GM23338 (cell line): Measurements from ENCODE around the gene HTR4. TPM values are rescaled to one million over a fixed set of nuclear protein-coding genes. Genes with fewer than 3 reads are reported as not detected.
A peak's percentile ranks its signal among the peaks of the same experiment; 100 is the strongest.

Experiments
- ATAC-seq: fragments of 200-7000 bp; cut with Tn5 transposase; 3 replicates; pipeline ENCODE4 v1.9.1; 2020
- DNase-seq: peaks from one replicate; pipeline ENCODE4 v3.0.0-alpha.2; 2015; ENCODE audit warnings: low spot score
- H2AFZ ChIP-seq: fragments of 200-600 bp; sonication (generic); 2 replicates; pipeline ENCODE4 v1.8.0; 2016; ENCODE audit warnings: antibody characterized with exemption, mild to moderate bottlenecking, moderate library complexity
- H3F3A ChIP-seq: fragments of 200-600 bp; sonication (generic); replicated peaks from 2 replicates; pipeline ENCODE4 v1.8.0; 2017; ENCODE audit warnings: antibody characterized with exemption, mixed run types, low read depth
- H3K27ac ChIP-seq: fragments of 200-600 bp; sonication (generic); 2 replicates; pipeline ENCODE4 v1.6.1; 2016; ENCODE audit warnings: low read depth
- H3K27me3 ChIP-seq: fragments of 200-600 bp; sonication (generic); 2 replicates; pipeline ENCODE4 v1.8.0; 2016; ENCODE audit warnings: mild to moderate bottlenecking, mixed run types, moderate library complexity; ENCODE audit not compliant: insufficient read depth
- H3K36me3 ChIP-seq: fragments of 200-600 bp; sonication (generic); 2 replicates; pipeline ENCODE4 v1.8.0; 2016; ENCODE audit warnings: mild to moderate bottlenecking; ENCODE audit not compliant: insufficient read depth
- H3K4me1 ChIP-seq: fragments of 200-600 bp; sonication (generic); 2 replicates; pipeline ENCODE4 v1.8.0; 2016; ENCODE audit warnings: mild to moderate bottlenecking, moderate library complexity; ENCODE audit not compliant: insufficient read depth
- H3K4me2 ChIP-seq: fragments of 200-600 bp; sonication (generic); 2 replicates; pipeline ENCODE4 v1.7.1; 2017; ENCODE audit warnings: mixed run types
- H3K4me3 ChIP-seq: fragments of 200-600 bp; sonication (generic); 2 replicates; pipeline ENCODE4 v1.6.1; 2016; ENCODE audit warnings: mixed run types
- H3K79me2 ChIP-seq: fragments of 200-600 bp; sonication (generic); replicated peaks from 2 replicates; pipeline ENCODE4 v1.8.0; 2017; ENCODE audit warnings: mild to moderate bottlenecking; ENCODE audit not compliant: insufficient read depth
- H3K9me2 ChIP-seq: fragments of 200-600 bp; sonication (generic); 2 replicates; pipeline ENCODE4 v1.8.0; 2017; ENCODE audit not compliant: insufficient read depth
- H4K20me1 ChIP-seq: fragments of 200-600 bp; sonication (generic); replicated peaks from 2 replicates; pipeline ENCODE4 v1.8.0; 2017; ENCODE audit warnings: mild to moderate bottlenecking; ENCODE audit not compliant: insufficient read depth
- H3K27ac Mint-ChIP-seq: 2 replicates; pipeline ENCODE4 v1.8.0; 2020; ENCODE audit warnings: inconsistent platforms, mild to moderate bottlenecking, moderate library complexity, mixed read lengths
- H3K27me3 Mint-ChIP-seq: 3 replicates; pipeline ENCODE4 v1.8.0; 2022; ENCODE audit warnings: low read depth, mild to moderate bottlenecking, moderate library complexity, mixed read lengths, inconsistent platforms; ENCODE audit not compliant: insufficient read depth, poor library complexity
- H3K36me3 Mint-ChIP-seq: 3 replicates; pipeline ENCODE4 v1.8.0; 2021; ENCODE audit warnings: low read depth, mild to moderate bottlenecking, inconsistent platforms, moderate library complexity, mixed read lengths
- H3K4me1 Mint-ChIP-seq: 3 replicates; pipeline ENCODE4 v1.8.0; 2020; ENCODE audit warnings: mild to moderate bottlenecking, inconsistent platforms, mixed read lengths
- H3K4me3 Mint-ChIP-seq: 3 replicates; pipeline ENCODE4 v1.8.0; 2021; ENCODE audit warnings: moderate library complexity, mild to moderate bottlenecking, inconsistent platforms, mixed read lengths
- H3K9me3 Mint-ChIP-seq: 3 replicates; pipeline ENCODE4 v1.8.0; 2020; ENCODE audit warnings: moderate library complexity, mild to moderate bottlenecking, inconsistent platforms, mixed read lengths
- CTCF ChIP-seq, 2 experiments: fragments of 200-600 bp in 1 of 2; sonication (generic) in 1 of 2; conservative IDR thresholded peaks; 2 replicates each; pipeline versions ENCODE4 v1.5.1 to v1.6.1; 2016 to 2017; ENCODE audit warnings: antibody characterized with exemption in 2 of 2, low read depth in 2 of 2, mild to moderate bottlenecking in 2 of 2, moderate library complexity in 1 of 2
- EZH2phosphoT487 ChIP-seq: fragments of 200-600 bp; sonication (generic); IDR thresholded peaks from one replicate; pipeline ENCODE4 v1.8.1; 2018; ENCODE audit warnings: antibody characterized with exemption; ENCODE audit not compliant: unreplicated experiment
- NANOG ChIP-seq: IDR thresholded peaks from 2 replicates; pipeline ENCODE4 v1.6.1; 2016; ENCODE audit warnings: antibody characterized with exemption, borderline replicate concordance
- POLR2AphosphoS5 ChIP-seq: IDR thresholded peaks from 2 replicates; pipeline ENCODE4 v1.6.1; 2016; ENCODE audit warnings: antibody characterized with exemption, low read depth
- ZNF114 ChIP-seq: fragments of 250-450 bp; sonication (Bioruptor Pico); IDR thresholded peaks from 2 replicates; pipeline ENCODE4 v1.5.0; 2020; ENCODE audit warnings: mild to moderate bottlenecking, moderate library complexity
- ZNF462 ChIP-seq: fragments of 250-450 bp; sonication (Bioruptor Pico); IDR thresholded peaks from 2 replicates; pipeline ENCODE4 v1.5.0; 2020; ENCODE audit warnings: mild to moderate bottlenecking, moderate library complexity
- polyA plus RNA-seq: library from polyadenylated mRNA; unstranded; fragments of >200 nt; fragmentation: Nextera tagmentation; extraction: Ambion mirVana; gene quantifications from 2 replicates; pipeline ENCODE4 v1.2.1, GENCODE V29; 2016
- total RNA-seq: library from RNA; depleted of rRNA; stranded (reverse); fragments of >200 nt; shearing (Covaris generic); gene quantifications from 2 replicates; pipeline ENCODE4 v1.2.3, GENCODE V29; 2014
- TF ChIP-seq, protein P1 (sequence below): IDR thresholded peaks from one replicate; pipeline ENCODE4 v1.6.1; 2018; ENCODE audit warnings: antibody characterized with exemption; ENCODE audit not compliant: unreplicated experiment

Gene HTR4
- total and polyA plus RNA-seq, 2 experiments from 2014 or later: 0.10 TPM; not detected in 1

GRCh38 chr5:148443998-148444397, 210.3 kb downstream of the HTR4 start:
- no peak overlapping the region for H3K4me3 Mint-ChIP-seq
- H3F3A ChIP-seq: no peaks in the 10 kb centered on the region
- DNase-seq (peak; percentile 87), ATAC-seq (peak; percentile 92)
- peak; percentile 77 to 89 for TF ChIP-seq CTCF (conservative IDR thresholded peaks at IDR 0.05; ENCODE audit: low read depth in 2 of 2)
- TF ChIP-seq POLR2AphosphoS5: no peak
- H3K9me2 ChIP-seq: no peaks in the 10 kb centered on the region
- peak overlapping the region; percentile 94 for H3K27ac Mint-ChIP-seq
- H2AFZ ChIP-seq: no peak overlapping the region
- H3K36me3 ChIP-seq: peaks cover 19% of the 10 kb centered on the region; the same call in 1 of the 2 replicates
- H3K9me3 Mint-ChIP-seq: no peaks in the 10 kb centered on the region
- H3K4me2 ChIP-seq: no peak overlapping the region
- no peaks in the 10 kb centered on the region for H4K20me1 ChIP-seq
- no peaks in the 10 kb centered on the region for H3K27me3 Mint-ChIP-seq
- H3K4me3 ChIP-seq: no peak overlapping the region
- H3K4me1 Mint-ChIP-seq: peaks cover 14% of the 10 kb centered on the region; the same call in 2 of the 3 replicates
- no peaks in the 10 kb centered on the region for H3K79me2 ChIP-seq
- peaks cover 16% of the 10 kb centered on the region; the same call in 2 of the 3 replicates for H3K36me3 Mint-ChIP-seq
- no peak overlapping the region for H3K27ac ChIP-seq
- H3K27me3 ChIP-seq: no peaks in the 10 kb centered on the region
- H3K4me1 ChIP-seq: peaks cover 6% of the 10 kb centered on the region; the same call in 1 of the 2 replicates

- Histone ChIP-seq H3K9me2 (no peaks in the 10 kb centered on the region), H3K79me2 (no peaks in the 10 kb centered on the region), H3K4me3 (no peak overlapping the region), H2AFZ (no peak overlapping the region), H3K36me3 (peaks cover 24% of the 10 kb centered on the region; the same call in 1 of the 2 replicates), H3K4me1 (peaks cover 6% of the 10 kb centered on the region; the same call in 1 of the 2 replicates), H3F3A (no peaks in the 10 kb centered on the region), H3K27ac (no peak overlapping the region), H3K27me3 (no peaks in the 10 kb centered on the region), H3K4me2 (no peak overlapping the region), H4K20me1 (no peaks in the 10 kb centered on the region)
- Mint-ChIP-seq H3K36me3 (peaks cover 17% of the 10 kb centered on the region; the same call in 2 of the 3 replicates), H3K4me1 (peaks cover 12% of the 10 kb centered on the region; the same call in 2 of the 3 replicates), H3K27me3 (no peaks in the 10 kb centered on the region), H3K4me3 (no peak overlapping the region), H3K9me3 (no peaks in the 10 kb centered on the region), H3K27ac (peak overlapping the region; percentile 94)
- DNase-seq (no peak), ATAC-seq (no peak)
- TF ChIP-seq ZNF114 (CRISPR knock-in tag) (no peak), NANOG (no peak), EZH2phosphoT487 (no peak), ZNF462 (CRISPR knock-in tag) (no peak), POLR2AphosphoS5 (no peak), CTCF (conservative IDR thresholded peaks at IDR 0.05; ENCODE audit: low read depth in 2 of 2) (no peak)
- TF ChIP-seq, protein P1, sequence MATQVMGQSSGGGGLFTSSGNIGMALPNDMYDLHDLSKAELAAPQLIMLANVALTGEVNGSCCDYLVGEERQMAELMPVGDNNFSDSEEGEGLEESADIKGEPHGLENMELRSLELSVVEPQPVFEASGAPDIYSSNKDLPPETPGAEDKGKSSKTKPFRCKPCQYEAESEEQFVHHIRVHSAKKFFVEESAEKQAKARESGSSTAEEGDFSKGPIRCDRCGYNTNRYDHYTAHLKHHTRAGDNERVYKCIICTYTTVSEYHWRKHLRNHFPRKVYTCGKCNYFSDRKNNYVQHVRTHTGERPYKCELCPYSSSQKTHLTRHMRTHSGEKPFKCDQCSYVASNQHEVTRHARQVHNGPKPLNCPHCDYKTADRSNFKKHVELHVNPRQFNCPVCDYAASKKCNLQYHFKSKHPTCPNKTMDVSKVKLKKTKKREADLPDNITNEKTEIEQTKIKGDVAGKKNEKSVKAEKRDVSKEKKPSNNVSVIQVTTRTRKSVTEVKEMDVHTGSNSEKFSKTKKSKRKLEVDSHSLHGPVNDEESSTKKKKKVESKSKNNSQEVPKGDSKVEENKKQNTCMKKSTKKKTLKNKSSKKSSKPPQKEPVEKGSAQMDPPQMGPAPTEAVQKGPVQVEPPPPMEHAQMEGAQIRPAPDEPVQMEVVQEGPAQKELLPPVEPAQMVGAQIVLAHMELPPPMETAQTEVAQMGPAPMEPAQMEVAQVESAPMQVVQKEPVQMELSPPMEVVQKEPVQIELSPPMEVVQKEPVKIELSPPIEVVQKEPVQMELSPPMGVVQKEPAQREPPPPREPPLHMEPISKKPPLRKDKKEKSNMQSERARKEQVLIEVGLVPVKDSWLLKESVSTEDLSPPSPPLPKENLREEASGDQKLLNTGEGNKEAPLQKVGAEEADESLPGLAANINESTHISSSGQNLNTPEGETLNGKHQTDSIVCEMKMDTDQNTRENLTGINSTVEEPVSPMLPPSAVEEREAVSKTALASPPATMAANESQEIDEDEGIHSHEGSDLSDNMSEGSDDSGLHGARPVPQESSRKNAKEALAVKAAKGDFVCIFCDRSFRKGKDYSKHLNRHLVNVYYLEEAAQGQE: no peak
Measured at GRCh38 chr5:148443241-148443640, 211.1 kb downstream of the HTR4 start.
